Trophoblast cell (in vitro differentiated cells and primary cell): ENCODE data around the gene SLC45A3.

Experiments
- DNase-seq, 2 donors: peaks; one replicate each; pipeline ENCODE4 v3.0.0-alpha.2; 2016
- H2AFZ ChIP-seq: 2 replicates; pipeline ENCODE4 v1.6.1; 2013; ENCODE audit warnings: low read length, moderate library complexity, mild to moderate bottlenecking; ENCODE audit not compliant: insufficient read depth, poor library complexity
- H2AK5ac ChIP-seq: 2 replicates; pipeline ENCODE4 v1.6.1; 2013; ENCODE audit warnings: mild to moderate bottlenecking, low read length
- H2BK120ac ChIP-seq: 2 replicates; pipeline ENCODE4 v1.6.1; 2013; ENCODE audit warnings: low read length, mild to moderate bottlenecking, moderate library complexity; ENCODE audit not compliant: insufficient read depth, poor library complexity
- H2BK12ac ChIP-seq: 2 replicates; pipeline ENCODE4 v1.6.1; 2013; ENCODE audit warnings: mild to moderate bottlenecking, low read length, moderate library complexity
- H2BK5ac ChIP-seq: 2 replicates; pipeline ENCODE4 v1.6.1; 2013; ENCODE audit warnings: low read length, low read depth, moderate library complexity, mild to moderate bottlenecking; ENCODE audit not compliant: poor library complexity
- H3K14ac ChIP-seq: 2 replicates; pipeline ENCODE4 v1.6.1; 2013; ENCODE audit warnings: mild to moderate bottlenecking, low read length
- H3K18ac ChIP-seq: 2 replicates; pipeline ENCODE4 v1.6.1; 2013; ENCODE audit warnings: mild to moderate bottlenecking, low read length
- H3K23ac ChIP-seq: 2 replicates; pipeline ENCODE4 v1.6.1; 2013; ENCODE audit warnings: low read length
- H3K27ac ChIP-seq: 2 replicates; pipeline ENCODE4 v1.5.1; 2013; ENCODE audit warnings: low read depth, mild to moderate bottlenecking, inconsistent platforms, low read length, moderate library complexity
- H3K27me3 ChIP-seq: 2 replicates; pipeline ENCODE4 v1.6.1; 2013; ENCODE audit warnings: inconsistent platforms, mild to moderate bottlenecking, low read length, moderate library complexity; ENCODE audit not compliant: insufficient read depth
- H3K36me3 ChIP-seq, 2 experiments: 1 replicate in 1 of 2; 2 replicates in 1 of 2; pipeline ENCODE4 v1.6.1; 2013; ENCODE audit warnings: low read length in 2 of 2, mild to moderate bottlenecking in 2 of 2, moderate library complexity in 1 of 2; ENCODE audit not compliant: insufficient read depth in 2 of 2, control insufficient read depth in 1 of 2
- H3K4ac ChIP-seq: 2 replicates; pipeline ENCODE4 v1.6.1; 2013; ENCODE audit warnings: low read depth, mild to moderate bottlenecking, low read length, moderate library complexity
- H3K4me1 ChIP-seq, 2 experiments: 1 replicate in 1 of 2; 2 replicates in 1 of 2; pipeline ENCODE4 v1.6.1; 2013; ENCODE audit warnings: low read length in 2 of 2, mild to moderate bottlenecking in 2 of 2, moderate library complexity in 1 of 2; ENCODE audit not compliant: insufficient read depth in 2 of 2, control insufficient read depth in 1 of 2
- H3K4me2 ChIP-seq: 2 replicates; pipeline ENCODE4 v1.6.1; 2013; ENCODE audit warnings: inconsistent platforms, mild to moderate bottlenecking, low read length, moderate library complexity
- H3K4me3 ChIP-seq: 2 replicates; pipeline ENCODE4 v1.5.1; 2013; ENCODE audit warnings: mild to moderate bottlenecking, low read depth, low read length, inconsistent platforms
- H3K79me1 ChIP-seq: one replicate; pipeline ENCODE4 v1.6.1; 2013; ENCODE audit warnings: low read length
- H3K79me2 ChIP-seq: 2 replicates; pipeline ENCODE4 v1.6.1; 2013; ENCODE audit warnings: low read length, mild to moderate bottlenecking; ENCODE audit not compliant: control insufficient read depth, insufficient read depth, poor library complexity
- H3K9ac ChIP-seq: 2 replicates; pipeline ENCODE4 v1.6.1; 2013; ENCODE audit warnings: mild to moderate bottlenecking, low read length
- H3K9me3 ChIP-seq: 2 replicates; pipeline ENCODE4 v1.6.1; 2013; ENCODE audit warnings: low read depth, mild to moderate bottlenecking, control low read depth, inconsistent platforms, low read length; ENCODE audit not compliant: insufficient read depth
- H4K12ac ChIP-seq: 2 replicates; pipeline ENCODE4 v1.6.1; 2013; ENCODE audit warnings: low read depth, mild to moderate bottlenecking, low read length, moderate library complexity
- H4K8ac ChIP-seq: 2 replicates; pipeline ENCODE4 v1.6.1; 2013; ENCODE audit warnings: low read depth, mild to moderate bottlenecking, low read length, moderate library complexity
- H4K91ac ChIP-seq: one replicate; pipeline ENCODE4 v1.6.1; 2013; ENCODE audit warnings: low read depth, mild to moderate bottlenecking, low read length, moderate library complexity
- WGBS: extraction: QIAGEN DNeasy Blood & Tissue Kit; methylation state at CpG from one replicate; pipeline ENCODE4 v1.1.7; 2013; ENCODE audit warnings: missing lambda C conversion rate; ENCODE audit not compliant: insufficient read length, insufficient coverage; ENCODE audit errors: extremely low coverage; 5-methylcytosine and 5-hydroxymethylcytosine counted together

Gene SLC45A3

DNA sequence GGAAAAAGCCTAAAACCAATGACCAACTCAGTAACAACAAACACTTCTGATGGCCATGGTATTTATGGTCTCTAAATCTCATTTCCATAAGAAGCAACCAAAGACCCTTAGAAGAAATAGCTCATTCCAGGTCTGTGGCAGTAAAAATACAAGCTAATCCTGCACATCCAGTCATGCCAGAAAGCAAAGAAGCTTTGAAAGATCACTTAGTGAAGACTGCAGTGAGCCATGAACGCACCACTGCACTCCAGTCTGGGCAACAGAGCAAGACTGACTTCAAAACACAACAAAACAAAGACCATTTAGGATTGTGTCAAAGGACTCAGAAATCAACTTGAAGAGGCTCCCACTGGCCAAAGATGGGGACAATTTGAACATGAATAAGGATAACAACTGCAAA lies 30.1 kb downstream of the SLC45A3 start:
- no peaks in the 10 kb centered on the region for H3K79me2 ChIP-seq
- no peak overlapping the region for H2AK5ac ChIP-seq

DNA sequence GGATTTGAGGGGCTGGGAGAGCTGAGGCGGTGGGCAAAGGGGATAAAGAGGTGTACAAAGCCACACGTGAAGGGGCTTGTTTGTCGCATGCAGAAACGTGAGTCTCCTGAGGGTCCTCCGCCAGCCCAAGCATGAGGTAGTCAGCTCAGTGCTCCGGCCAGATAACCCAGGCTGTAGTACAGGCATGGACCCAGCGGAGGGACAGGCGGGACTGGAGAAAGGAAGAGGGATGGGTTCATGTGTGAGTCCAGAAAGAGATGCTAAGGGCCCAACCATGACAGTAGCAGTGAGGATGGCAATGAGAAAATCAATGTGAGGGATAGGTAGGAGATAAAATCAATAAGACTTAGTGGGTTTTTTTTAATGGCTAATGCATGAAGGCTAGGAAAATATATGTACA lies 34.8 kb downstream of the SLC45A3 start:
- Histone ChIP-seq H2BK5ac (no peak overlapping the region), H2AFZ (no peak overlapping the region), H3K23ac (no peak overlapping the region), H2BK12ac (no peak overlapping the region), H3K36me3 (no peaks in the 10 kb centered on the region), H3K79me2 (no peaks in the 10 kb centered on the region), H2BK120ac (no peak overlapping the region), H3K27ac (no peak overlapping the region), H2AK5ac (no peak overlapping the region), H3K18ac (no peak overlapping the region), H3K4me2 (no peak overlapping the region), H3K14ac (no peak overlapping the region), H3K4me1 (no peaks in the 10 kb centered on the region), H3K9ac (no peak overlapping the region), H4K91ac (no peak overlapping the region), H4K8ac (no peak overlapping the region), H3K79me1 (no peaks in the 10 kb centered on the region), H3K9me3 (no peaks in the 10 kb centered on the region), H3K27me3 (no peaks in the 10 kb centered on the region), H3K4me3 (no peak overlapping the region), H3K4ac (no peak overlapping the region), H4K12ac (no peak overlapping the region)
- WGBS, result no CpG with 5 or more reads among the region's 8 CpGs
- DNase-seq, result no peak

More for the DNA sequence above, 30.1 kb downstream of the SLC45A3 start:
- Histone ChIP-seq H3K79me1 (no peaks in the 10 kb centered on the region), H3K4me1 (no peaks in the 10 kb centered on the region), H4K91ac (no peak overlapping the region), H4K8ac (no peak overlapping the region), H3K9me3 (no peaks in the 10 kb centered on the region), H3K18ac (no peak overlapping the region), H3K27me3 (no peaks in the 10 kb centered on the region), H3K4me3 (no peak overlapping the region), H4K12ac (no peak overlapping the region), H3K23ac (no peak overlapping the region), H2BK120ac (no peak overlapping the region), H3K27ac (no peak overlapping the region), H3K4me2 (no peak overlapping the region), H3K9ac (no peak overlapping the region), H3K36me3 (no peaks in the 10 kb centered on the region), H3K4ac (no peak overlapping the region), H2AFZ (no peak overlapping the region), H2BK5ac (no peak overlapping the region), H2BK12ac (no peak overlapping the region), H3K14ac (no peak overlapping the region)
- no CpG with 5 or more reads among the region's 1 CpG for WGBS
- DNase-seq, result no peak

DNA sequence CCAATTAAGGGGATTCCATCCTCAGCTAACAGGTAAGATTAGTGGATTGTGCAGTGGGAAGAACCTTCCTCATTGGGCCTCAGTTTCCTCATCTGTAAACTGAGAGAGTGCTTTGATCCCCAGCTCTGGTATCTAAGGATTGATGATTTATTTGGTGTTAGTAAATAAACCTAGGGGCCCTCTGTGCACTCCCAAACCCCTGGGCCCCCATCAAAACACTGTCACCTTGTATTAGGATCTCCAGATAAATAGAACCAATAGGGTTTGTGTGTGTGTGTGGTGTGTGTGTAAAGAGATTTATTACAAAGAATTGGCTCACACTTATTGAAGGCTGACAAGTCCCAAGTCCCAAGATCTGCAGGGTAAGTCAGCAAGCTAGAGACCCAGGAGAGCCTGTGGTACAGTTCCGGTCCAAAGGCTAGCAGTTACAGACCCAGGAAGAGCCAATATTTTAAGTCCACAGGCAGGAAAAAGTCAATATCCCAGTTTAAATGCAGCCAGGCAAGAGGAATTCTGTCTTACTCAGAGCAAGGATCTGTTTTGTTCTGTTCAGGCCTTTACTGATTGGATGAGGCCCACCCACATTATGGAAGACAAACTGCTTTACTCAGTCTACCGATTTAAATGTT lies 37.5 kb downstream of the SLC45A3 start:
- no peaks in the 10 kb centered on the region for H3K79me2 ChIP-seq
- no peak overlapping the region for H2BK12ac ChIP-seq
- H3K14ac ChIP-seq, result no peak overlapping the region
- no peak overlapping the region for H3K4me3 ChIP-seq
- no peaks in the 10 kb centered on the region for H3K36me3 ChIP-seq
- H2BK5ac ChIP-seq, result no peak overlapping the region
- no peak overlapping the region for H3K4me2 ChIP-seq
- H3K27ac ChIP-seq, result no peak overlapping the region
- no peaks in the 10 kb centered on the region for H3K27me3 ChIP-seq
- H3K18ac ChIP-seq, result no peak overlapping the region
- H2AFZ ChIP-seq, result no peak overlapping the region
- no peak overlapping the region for H3K4ac ChIP-seq
- no peaks in the 10 kb centered on the region for H3K79me1 ChIP-seq
- no CpG with 5 or more reads among the region's 2 CpGs for whole genome bisulfite sequencing
- H4K12ac ChIP-seq, result no peak overlapping the region
- H3K4me1 ChIP-seq, result no peaks in the 10 kb centered on the region
- no peak overlapping the region for H4K91ac ChIP-seq
- H4K8ac ChIP-seq, result no peak overlapping the region
- H3K9ac ChIP-seq, result no peak overlapping the region
- H2AK5ac ChIP-seq, result no peak overlapping the region
- no peak overlapping the region for H2BK120ac ChIP-seq
- no peak for DNase-seq
- H3K9me3 ChIP-seq, result no peaks in the 10 kb centered on the region
- no peak overlapping the region for H3K23ac ChIP-seq

DNA sequence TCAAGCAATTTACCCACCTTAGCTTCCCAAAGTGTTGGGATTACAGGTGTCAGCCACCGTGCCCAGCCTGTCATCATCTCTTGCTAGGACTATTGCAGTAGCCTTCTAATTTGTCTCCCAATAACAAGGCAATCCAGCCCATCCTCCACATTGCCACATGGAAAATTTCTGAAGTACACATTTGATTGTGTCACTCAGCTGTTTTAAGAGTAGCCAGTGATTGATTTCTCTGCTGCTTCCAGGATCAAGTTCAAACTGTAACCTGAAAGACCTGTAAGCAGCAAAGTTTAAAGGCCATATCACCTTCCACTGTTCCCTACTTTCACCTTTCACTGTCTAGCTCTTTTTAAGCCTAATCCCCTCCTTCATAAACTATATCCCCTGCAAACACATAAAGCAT lies 40.7 kb downstream of the SLC45A3 start:
- no peak overlapping the region for H4K91ac ChIP-seq
- no peak overlapping the region for H2BK12ac ChIP-seq
- H3K79me2 ChIP-seq, result no peaks in the 10 kb centered on the region
- H3K36me3 ChIP-seq, result no peaks in the 10 kb centered on the region
- no peak overlapping the region for H3K4me2 ChIP-seq
- H2BK120ac ChIP-seq, result no peak overlapping the region
- H3K9ac ChIP-seq, result no peak overlapping the region
- no peaks in the 10 kb centered on the region for H3K9me3 ChIP-seq
- no peak overlapping the region for H3K27ac ChIP-seq
- no peak overlapping the region for H2AFZ ChIP-seq
- H2BK5ac ChIP-seq, result no peak overlapping the region
- no peak overlapping the region for H3K4ac ChIP-seq
- no peak overlapping the region for H3K14ac ChIP-seq
- H4K12ac ChIP-seq, result no peak overlapping the region
- no CpG with 5 or more reads among the region's 1 CpG for WGBS
- no peak overlapping the region for H2AK5ac ChIP-seq
- no peaks in the 10 kb centered on the region for H3K27me3 ChIP-seq
- H3K23ac ChIP-seq, result no peak overlapping the region
- no peak overlapping the region for H3K4me3 ChIP-seq
- H4K8ac ChIP-seq, result no peak overlapping the region
- no peak overlapping the region for H3K18ac ChIP-seq
- H3K79me1 ChIP-seq, result no peaks in the 10 kb centered on the region
- no peak for DNase-seq
- no peaks in the 10 kb centered on the region for H3K4me1 ChIP-seq
